OCI-LY7 (cell line): ENCODE data around the gene STAP2. TPM values are rescaled to one million over a fixed set of nuclear protein-coding genes. Genes with fewer than 3 reads are reported as not detected.
A peak's percentile ranks its signal among the peaks of the same experiment; 100 is the strongest.

Source experiments
- BruUV-seq: library from RNA; stranded (reverse); fragments of 400-500 nt; replicated peaks from 2 replicates; lab custom pipeline; 2021; lab: Mats Ljungman, UMichigan
- CTCF ChIA-PET: fragments of 300-600 bp; sonication (Branson Sonifier 250); formaldehyde crosslinking; loops from one replicate; lab custom pipeline; 2022; ENCODE audit warnings: antibody characterized with exemption; ENCODE audit not compliant: unreplicated experiment; lab: Charles Lee
- POLR2A ChIA-PET: fragments of 300-600 bp; sonication (Branson Sonifier 250); formaldehyde crosslinking; loops from one replicate; lab custom pipeline; 2022; ENCODE audit warnings: antibody characterized with exemption; lab: Charles Lee
- DNase-seq: peaks from one replicate; pipeline ENCODE4 v3.0.0-alpha.2; 2015; ENCODE audit warnings: low spot score
- H2AFZ ChIP-seq: fragments of 200-600 bp; sonication (generic), shearing (Covaris generic); 2 replicates; pipeline ENCODE4 v1.6.1; 2014; ENCODE audit warnings: mild to moderate bottlenecking, antibody characterized with exemption, low read length, moderate library complexity
- H3K27ac ChIP-seq: fragments of 200-600 bp; sonication (generic); 2 replicates; pipeline ENCODE4 v1.5.1; 2014; ENCODE audit warnings: mixed run types, low read depth, mild to moderate bottlenecking, moderate library complexity, low read length, inconsistent platforms; ENCODE audit not compliant: poor library complexity, severe bottlenecking
- H3K36me3 ChIP-seq: fragments of 200-600 bp; sonication (generic); 2 replicates; pipeline ENCODE4 v1.6.1; 2014; ENCODE audit warnings: mild to moderate bottlenecking, antibody characterized with exemption, low read length, moderate library complexity, mixed read lengths; ENCODE audit not compliant: insufficient read depth
- H3K4me1 ChIP-seq: fragments of 200-600 bp; sonication (generic); 2 replicates; pipeline ENCODE4 v1.5.1; 2014; ENCODE audit warnings: mild to moderate bottlenecking, low read length; ENCODE audit not compliant: insufficient read depth, poor library complexity, severe bottlenecking
- H3K4me2 ChIP-seq: fragments of 200-600 bp; sonication (generic); 2 replicates; pipeline ENCODE4 v1.6.1; 2014; ENCODE audit warnings: mild to moderate bottlenecking, low read length
- H3K4me3 ChIP-seq: fragments of 200-600 bp; sonication (generic); 2 replicates; pipeline ENCODE4 v1.5.1; 2014; ENCODE audit warnings: mild to moderate bottlenecking, low read depth, low read length; ENCODE audit not compliant: poor library complexity, severe bottlenecking
- H3K79me2 ChIP-seq: fragments of 200-600 bp; sonication (generic); 2 replicates; pipeline ENCODE4 v1.6.1; 2016; ENCODE audit warnings: low read depth, mild to moderate bottlenecking, low read length, moderate library complexity, mixed read lengths; ENCODE audit not compliant: insufficient read depth
- H3K9me2 ChIP-seq: fragments of 200-600 bp; sonication (generic); 2 replicates; pipeline ENCODE4 v1.6.1; 2016; ENCODE audit warnings: mild to moderate bottlenecking, low read length, mixed read lengths; ENCODE audit not compliant: insufficient read depth
- H3K9me3 ChIP-seq: fragments of 200-600 bp; sonication (generic); 2 replicates; pipeline ENCODE4 v1.6.1; 2014; ENCODE audit warnings: mild to moderate bottlenecking, mixed run types, low read length, mixed read lengths
- H4K20me1 ChIP-seq: fragments of 200-600 bp; sonication (generic); 2 replicates; pipeline ENCODE4 v1.6.1; 2014; ENCODE audit warnings: mild to moderate bottlenecking, antibody characterized with exemption, low read length, moderate library complexity, mixed read lengths; ENCODE audit not compliant: insufficient read depth
- EZH2phosphoT487 ChIP-seq: fragments of 200-600 bp; sonication (generic); IDR thresholded peaks from 2 replicates; pipeline ENCODE4 v1.6.1; 2018; ENCODE audit warnings: low read depth, borderline replicate concordance, mild to moderate bottlenecking, mixed run types, antibody characterized with exemption, low read length, moderate library complexity, mixed read lengths
- intact Hi-C: fragments of 100-400 bp; cut with micrococcal nuclease; formaldehyde crosslinking; loops from one replicate; pipeline ENCODE4 v1.10.0; 2022; ENCODE audit not compliant: unreplicated experiment
- total RNA-seq, 2 experiments: library from RNA; depleted of rRNA in 1 of 2; stranded (reverse); fragments of >200 nt in 1 of 2; shearing (Covaris generic) in 1 of 2; gene quantifications; 2 replicates each; pipeline ENCODE4 v1.2.3, GENCODE V29; 2014 to 2022
- TF ChIP-seq, protein P1 (sequence below): fragments of 200-600 bp; sonication (generic); conservative IDR thresholded peaks from 2 replicates; pipeline ENCODE4 v1.5.1; 2014; ENCODE audit warnings: mild to moderate bottlenecking, antibody characterized with exemption, low read length, moderate library complexity, mixed read lengths

STAP2 gene
- total RNA-seq, 2 experiments from 2014 or later = 1.2 to 1.3 TPM

DNA sequence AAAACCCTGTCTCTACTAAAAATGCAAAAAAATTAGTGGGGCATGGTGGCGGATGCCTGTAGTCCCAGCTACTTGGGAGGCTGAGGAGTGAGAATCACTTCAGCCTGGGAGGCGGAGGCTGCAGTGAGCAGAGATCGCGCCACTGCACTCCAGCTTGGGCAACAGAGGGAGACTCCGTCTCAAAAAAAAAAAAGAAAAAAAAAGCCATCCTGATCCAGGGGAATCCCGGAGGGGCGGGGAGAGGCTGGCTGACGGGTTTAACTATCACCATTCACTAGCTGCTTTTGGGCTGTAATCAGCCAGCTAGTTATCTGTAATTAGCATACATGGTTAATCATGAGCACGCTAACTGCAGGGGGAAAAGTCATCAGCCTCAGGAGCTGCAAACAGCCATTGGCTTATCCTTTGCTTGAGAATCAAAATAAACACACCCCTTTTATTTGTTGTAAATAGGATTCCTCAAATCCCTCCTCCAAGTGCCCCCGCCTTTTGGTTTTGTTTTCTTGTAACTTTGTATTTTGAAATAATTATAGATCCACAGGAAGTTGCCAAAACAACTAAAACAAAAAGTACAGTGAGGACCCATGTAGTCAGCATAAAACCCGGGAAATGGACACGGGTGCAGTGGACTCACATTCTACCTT, 24.7 kb downstream of the STAP2 start:
- no peak for DNase-seq
- H3K36me3 ChIP-seq = no peaks in the 10 kb centered on the region
- no peaks in the 10 kb centered on the region for H3K4me1 ChIP-seq
- no peaks in the 10 kb centered on the region for H3K79me2 ChIP-seq
- H4K20me1 ChIP-seq = no peaks in the 10 kb centered on the region
- CTCF ChIA-PET = no interaction called here
- intact Hi-C loops = no loop called here
- POLR2A ChIA-PET = interaction anchor here (0.7 kb wide), 2 partner anchors 18 to 29 kb away, joined by 3 read pairs; no protein-coding TSS in a partner anchor
- no peak overlapping the region for H3K27ac ChIP-seq
- H2AFZ ChIP-seq = no peak overlapping the region
- H3K9me3 ChIP-seq = no peaks in the 10 kb centered on the region
- H3K9me2 ChIP-seq = no peaks in the 10 kb centered on the region
- H3K4me3 ChIP-seq = no peak overlapping the region
- TF ChIP-seq EZH2phosphoT487 = no peak
- TF ChIP-seq, protein P1, sequence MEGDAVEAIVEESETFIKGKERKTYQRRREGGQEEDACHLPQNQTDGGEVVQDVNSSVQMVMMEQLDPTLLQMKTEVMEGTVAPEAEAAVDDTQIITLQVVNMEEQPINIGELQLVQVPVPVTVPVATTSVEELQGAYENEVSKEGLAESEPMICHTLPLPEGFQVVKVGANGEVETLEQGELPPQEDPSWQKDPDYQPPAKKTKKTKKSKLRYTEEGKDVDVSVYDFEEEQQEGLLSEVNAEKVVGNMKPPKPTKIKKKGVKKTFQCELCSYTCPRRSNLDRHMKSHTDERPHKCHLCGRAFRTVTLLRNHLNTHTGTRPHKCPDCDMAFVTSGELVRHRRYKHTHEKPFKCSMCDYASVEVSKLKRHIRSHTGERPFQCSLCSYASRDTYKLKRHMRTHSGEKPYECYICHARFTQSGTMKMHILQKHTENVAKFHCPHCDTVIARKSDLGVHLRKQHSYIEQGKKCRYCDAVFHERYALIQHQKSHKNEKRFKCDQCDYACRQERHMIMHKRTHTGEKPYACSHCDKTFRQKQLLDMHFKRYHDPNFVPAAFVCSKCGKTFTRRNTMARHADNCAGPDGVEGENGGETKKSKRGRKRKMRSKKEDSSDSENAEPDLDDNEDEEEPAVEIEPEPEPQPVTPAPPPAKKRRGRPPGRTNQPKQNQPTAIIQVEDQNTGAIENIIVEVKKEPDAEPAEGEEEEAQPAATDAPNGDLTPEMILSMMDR = no peak
- no peak overlapping the region for H3K4me2 ChIP-seq
- no TSS peak for BruUV-seq

- BruUV-seq = no TSS peak
- ChIA-PET POLR2A (no interaction called here), CTCF (no interaction called here)
- no peak overlapping the region for H2AFZ ChIP-seq
- intact Hi-C loops = no loop called here
- no peak for TF ChIP-seq EZH2phosphoT487
- TF ChIP-seq, protein P1 = no peak
- H4K20me1 ChIP-seq = no peaks in the 10 kb centered on the region
- no peaks in the 10 kb centered on the region for H3K4me1 ChIP-seq
- H3K36me3 ChIP-seq = 0 out of 2 replicates have a peak, but pooled peaks cover 4% of the 10 kb centered on the region
- H3K4me3 ChIP-seq = no peak overlapping the region
- no peak overlapping the region for H3K4me2 ChIP-seq
- peak; percentile 67 for DNase-seq
- H3K79me2 ChIP-seq = no peaks in the 10 kb centered on the region
- H3K9me2 ChIP-seq = no peaks in the 10 kb centered on the region
- no peak overlapping the region for H3K27ac ChIP-seq
- no peaks in the 10 kb centered on the region for H3K9me3 ChIP-seq
Observed at GRCh38 chr19:4310247-4311121, 28.1 kb downstream of the STAP2 start.

GRCh38 chr19:4305659-4306058, 33.0 kb downstream of the STAP2 start:
- POLR2A ChIA-PET = no interaction called here

More at GRCh38 chr19:4305659-4306058, 33.0 kb downstream of the STAP2 start:
- H3K4me3 ChIP-seq = no peak overlapping the region
- no peaks in the 10 kb centered on the region for H3K79me2 ChIP-seq
- H4K20me1 ChIP-seq = no peaks in the 10 kb centered on the region
- intact Hi-C loops = no loop called here
- TF ChIP-seq, protein P1 = no peak
- TF ChIP-seq EZH2phosphoT487 = no peak
- no peak for DNase-seq
- no peak overlapping the region for H3K27ac ChIP-seq
- H3K9me3 ChIP-seq = no peaks in the 10 kb centered on the region
- no TSS peak for BruUV-seq
- CTCF ChIA-PET = interaction anchor here (0.6 kb wide), 1 partner anchor 486 kb away, joined by 7 read pairs; the partner anchor contains the start of gene FEM1A
- peaks cover 13% of the 10 kb centered on the region for H3K4me1 ChIP-seq
- no peak overlapping the region for H2AFZ ChIP-seq
- no peaks in the 10 kb centered on the region for H3K9me2 ChIP-seq
- H3K36me3 ChIP-seq = 0 out of 2 replicates have a peak, but pooled peaks cover 4% of the 10 kb centered on the region
- no peak overlapping the region for H3K4me2 ChIP-seq
